ENCODE measurements around the gene TXLNA. TPM values are rescaled to one million over a fixed set of nuclear protein-coding genes. Genes with fewer than 3 reads are reported as not detected.

TXLNA gene
- total RNA-seq, 2 experiments from 2014 or later, result 47.3 to 47.5 TPM

DNA sequence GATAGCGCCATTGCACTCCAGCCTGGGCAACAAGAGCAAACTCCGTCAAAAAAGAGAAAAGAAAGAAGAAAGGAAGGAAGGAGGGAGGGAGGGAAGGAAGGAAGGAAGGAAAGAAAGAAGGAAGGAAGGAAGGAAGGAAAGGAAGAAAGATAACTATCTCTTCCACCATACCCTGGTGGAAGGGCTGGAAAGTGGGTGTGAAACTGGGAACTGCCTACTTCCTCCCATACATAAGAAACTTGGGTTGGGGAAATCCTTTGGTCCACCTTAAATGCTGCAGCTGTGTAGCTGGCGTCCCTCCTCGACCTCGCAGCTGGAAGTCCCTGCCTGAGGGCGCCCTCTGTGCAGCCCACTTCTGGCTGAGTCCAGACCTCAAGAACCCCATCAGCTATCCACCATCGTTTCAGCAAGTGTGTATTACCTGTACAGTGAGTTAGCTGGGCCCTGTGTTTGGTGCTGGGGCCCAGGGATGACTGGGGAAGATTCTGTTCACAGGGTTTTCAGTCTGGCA is 62.9 kb downstream of the TXLNA start:
- no TSS peak for BruUV-seq (replicated peaks)
- no peak for DNase-seq (ENCODE audit: low spot score)
- Histone ChIP-seq H3K9me2 (ENCODE audit: insufficient read depth, low read length) (no peaks in the 10 kb centered on the region), H3K27ac (ENCODE audit: low read depth, low read length, poor library complexity, severe bottlenecking) (no peak overlapping the region), H2AFZ (ENCODE audit: low read length) (no peak overlapping the region), H3K79me2 (ENCODE audit: insufficient read depth, low read depth, low read length) (no peaks in the 10 kb centered on the region), H3K36me3 (ENCODE audit: insufficient read depth, low read length) (no peaks in the 10 kb centered on the region), H3K9me3 (ENCODE audit: low read length) (no peaks in the 10 kb centered on the region), H4K20me1 (ENCODE audit: insufficient read depth, low read length) (no peaks in the 10 kb centered on the region), H3K4me1 (ENCODE audit: insufficient read depth, low read length, poor library complexity, severe bottlenecking) (peaks cover 57% of the 10 kb centered on the region), H3K4me3 (ENCODE audit: low read depth, low read length, poor library complexity, severe bottlenecking) (no peak overlapping the region), H3K4me2 (ENCODE audit: low read length) (no peak overlapping the region)
- POLR2A ChIA-PET, result interaction anchor here (0.8 to 1.3 kb wide), 5 partner anchors 10 to 75 kb away, joined by 3 to 8 read pairs (median 3); partner anchors contain the start of gene HDAC1
- CTCF ChIA-PET (ENCODE audit: unreplicated experiment), result no interaction called here
- intact Hi-C loops (cut with micrococcal nuclease; ENCODE audit: unreplicated experiment), result no loop called here
- TF ChIP-seq EZH2phosphoT487 (IDR thresholded peaks at IDR 0.05; ENCODE audit: borderline replicate concordance, low read depth, low read length), result no peak
- TF ChIP-seq, protein P1, sequence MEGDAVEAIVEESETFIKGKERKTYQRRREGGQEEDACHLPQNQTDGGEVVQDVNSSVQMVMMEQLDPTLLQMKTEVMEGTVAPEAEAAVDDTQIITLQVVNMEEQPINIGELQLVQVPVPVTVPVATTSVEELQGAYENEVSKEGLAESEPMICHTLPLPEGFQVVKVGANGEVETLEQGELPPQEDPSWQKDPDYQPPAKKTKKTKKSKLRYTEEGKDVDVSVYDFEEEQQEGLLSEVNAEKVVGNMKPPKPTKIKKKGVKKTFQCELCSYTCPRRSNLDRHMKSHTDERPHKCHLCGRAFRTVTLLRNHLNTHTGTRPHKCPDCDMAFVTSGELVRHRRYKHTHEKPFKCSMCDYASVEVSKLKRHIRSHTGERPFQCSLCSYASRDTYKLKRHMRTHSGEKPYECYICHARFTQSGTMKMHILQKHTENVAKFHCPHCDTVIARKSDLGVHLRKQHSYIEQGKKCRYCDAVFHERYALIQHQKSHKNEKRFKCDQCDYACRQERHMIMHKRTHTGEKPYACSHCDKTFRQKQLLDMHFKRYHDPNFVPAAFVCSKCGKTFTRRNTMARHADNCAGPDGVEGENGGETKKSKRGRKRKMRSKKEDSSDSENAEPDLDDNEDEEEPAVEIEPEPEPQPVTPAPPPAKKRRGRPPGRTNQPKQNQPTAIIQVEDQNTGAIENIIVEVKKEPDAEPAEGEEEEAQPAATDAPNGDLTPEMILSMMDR (conservative IDR thresholded peaks at IDR 0.05; ENCODE audit: low read length), result no peak

DNA sequence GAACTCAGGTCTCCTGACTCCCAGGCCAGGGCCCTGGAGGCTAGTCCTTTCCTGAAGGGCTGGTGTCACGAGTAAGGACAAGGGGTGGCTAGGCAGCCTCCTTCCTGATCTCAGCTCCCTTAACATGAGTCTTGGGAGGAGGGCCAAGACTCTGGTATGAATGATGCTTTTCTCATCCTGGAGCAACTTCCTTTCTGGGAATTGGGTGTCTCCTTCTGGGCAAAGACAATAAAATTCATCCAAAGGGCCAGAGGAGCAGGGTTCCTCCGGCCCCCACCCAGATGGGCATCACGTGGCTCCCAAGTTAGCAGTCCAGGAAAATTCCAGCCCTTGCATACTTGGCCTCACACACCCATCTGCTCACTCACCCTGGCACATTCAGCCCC is 67.4 kb downstream of the TXLNA start, which contains the start of gene FAM167B:
Gene FAM167B (plus strand): TSS at position 335 of the 386 bp plus-strand sequence. CDS start 200 bp downstream, outside the sequence.
- ChIA-PET POLR2A (interaction anchor here (0.7 to 9.6 kb wide), 5 partner anchors 9 to 75 kb away, joined by 3 to 70 read pairs (median 4); partner anchors contain the start of gene HDAC1), CTCF (ENCODE audit: unreplicated experiment) (no interaction called here)
- intact Hi-C loops (cut with micrococcal nuclease; ENCODE audit: unreplicated experiment), result no loop called here
- Histone ChIP-seq H3K79me2 (ENCODE audit: insufficient read depth, low read depth, low read length) (peaks cover 4% of the 10 kb centered on the region; the same call in 1 of the 2 replicates), H3K4me2 (ENCODE audit: low read length) (peak within 1 kb of the TSS; percentile 83), H4K20me1 (ENCODE audit: insufficient read depth, low read length) (no peaks in the 10 kb centered on the region), H3K9me3 (ENCODE audit: low read length) (no peaks in the 10 kb centered on the region), H2AFZ (ENCODE audit: low read length) (peak within 1 kb of the TSS; percentile 78), H3K4me1 (ENCODE audit: insufficient read depth, low read length, poor library complexity, severe bottlenecking) (peaks cover 74% of the 10 kb centered on the region), H3K4me3 (ENCODE audit: low read depth, low read length, poor library complexity, severe bottlenecking) (peak within 1 kb of the TSS; percentile 43), H3K36me3 (ENCODE audit: insufficient read depth, low read length) (no peaks in the 10 kb centered on the region), H3K9me2 (ENCODE audit: insufficient read depth, low read length) (no peaks in the 10 kb centered on the region), H3K27ac (ENCODE audit: low read depth, low read length, poor library complexity, severe bottlenecking) (peak within 1 kb of the TSS; percentile 99)
- no TSS peak for BruUV-seq (replicated peaks)
- no peak for DNase-seq (ENCODE audit: low spot score)
- TF ChIP-seq, protein P1 (conservative IDR thresholded peaks at IDR 0.05; ENCODE audit: low read length), result no peak
- TF ChIP-seq EZH2phosphoT487 (IDR thresholded peaks at IDR 0.05; ENCODE audit: borderline replicate concordance, low read depth, low read length), result no peak

DNA sequence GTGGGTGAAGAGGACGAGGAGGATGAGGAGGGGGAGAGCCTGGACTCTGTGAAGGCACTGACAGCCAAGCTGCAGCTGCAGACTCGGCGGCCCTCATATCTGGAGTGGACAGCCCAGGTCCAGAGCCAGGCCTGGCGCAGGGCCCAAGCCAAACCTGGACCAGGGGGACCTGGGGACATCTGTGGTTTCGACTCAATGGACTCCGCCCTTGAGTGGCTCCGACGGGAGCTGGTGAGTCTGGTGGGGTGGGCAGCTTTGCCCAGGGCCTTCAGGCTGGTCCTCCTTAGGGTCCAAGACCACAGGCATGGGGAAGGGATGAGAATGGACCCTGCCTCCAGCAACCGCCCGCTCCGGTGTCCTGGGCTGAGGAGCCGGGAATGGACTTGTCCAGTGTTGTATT is 68.0 kb downstream of the TXLNA start:
- Histone ChIP-seq H3K9me2 (ENCODE audit: insufficient read depth, low read length) (no peaks in the 10 kb centered on the region), H3K79me2 (ENCODE audit: insufficient read depth, low read depth, low read length) (peaks cover 10% of the 10 kb centered on the region; the same call in 1 of the 2 replicates), H2AFZ (ENCODE audit: low read length) (no peak overlapping the region; the same call in 1 of the 2 replicates), H4K20me1 (ENCODE audit: insufficient read depth, low read length) (no peaks in the 10 kb centered on the region), H3K27ac (ENCODE audit: low read depth, low read length, poor library complexity, severe bottlenecking) (peak overlapping the region; percentile 99), H3K9me3 (ENCODE audit: low read length) (no peaks in the 10 kb centered on the region), H3K36me3 (ENCODE audit: insufficient read depth, low read length) (no peaks in the 10 kb centered on the region), H3K4me3 (ENCODE audit: low read depth, low read length, poor library complexity, severe bottlenecking) (peak overlapping the region; percentile 43), H3K4me2 (ENCODE audit: low read length) (peak overlapping the region; percentile 83), H3K4me1 (ENCODE audit: insufficient read depth, low read length, poor library complexity, severe bottlenecking) (peaks cover 75% of the 10 kb centered on the region)
- no peak for DNase-seq (ENCODE audit: low spot score)
- TF ChIP-seq, protein P1 (conservative IDR thresholded peaks at IDR 0.05; ENCODE audit: low read length), result no peak
- no peak for TF ChIP-seq EZH2phosphoT487 (IDR thresholded peaks at IDR 0.05; ENCODE audit: borderline replicate concordance, low read depth, low read length)
- no TSS peak for BruUV-seq (replicated peaks)
- ChIA-PET CTCF (ENCODE audit: unreplicated experiment) (interaction anchor here (0.8 kb wide), 1 partner anchor 70 kb away, joined by 4 read pairs; no protein-coding TSS in a partner anchor), POLR2A (interaction anchor here (6.2 to 9.6 kb wide), 2 partner anchors 12 to 42 kb away, joined by 70 to 79 read pairs; partner anchors contain the start of gene HDAC1)
- intact Hi-C loops (cut with micrococcal nuclease; ENCODE audit: unreplicated experiment), result no loop called here

Measured in OCI-LY7 (cell line).